HepG2 (cell line): ENCODE results near the gene CALY. TPM values are rescaled to one million over a fixed set of nuclear protein-coding genes. Genes with fewer than 3 reads are reported as not detected.

Experiments used
- ARNTL ChIP-seq: sonication (generic); formaldehyde crosslinking; IDR thresholded peaks from 2 replicates; pipeline ENCODE4 v1.4.0; 2020; ENCODE audit warnings: mild to moderate bottlenecking, missing genetic modification reagents
- CEBPG ChIP-seq: IDR thresholded peaks from 2 replicates; pipeline ENCODE4 v1.6.1; 2016
- FOXK1 ChIP-seq: sonication (generic); formaldehyde crosslinking; IDR thresholded peaks from 2 replicates; pipeline ENCODE4 v1.4.0; 2020; ENCODE audit warnings: low read depth, missing genetic modification reagents, borderline replicate concordance
- GATA4 ChIP-seq: sonication (generic); IDR thresholded peaks from 2 replicates; pipeline ENCODE4 v1.6.1; 2016; ENCODE audit warnings: antibody characterized with exemption, low read depth, borderline replicate concordance
- HOXA9 ChIP-seq: sonication (generic); formaldehyde crosslinking; IDR thresholded peaks from 2 replicates; pipeline ENCODE4 v1.8.1; 2022; ENCODE audit warnings: missing genetic modification reagents, mild to moderate bottlenecking, moderate library complexity, borderline replicate concordance
- KLF9 ChIP-seq: IDR thresholded peaks from 2 replicates; pipeline ENCODE4 v1.6.1; 2016; ENCODE audit warnings: low read depth
- MEIS2 ChIP-seq: sonication (generic); formaldehyde crosslinking; IDR thresholded peaks from 2 replicates; pipeline ENCODE4 v1.9.0; 2021; ENCODE audit warnings: mild to moderate bottlenecking, missing genetic modification reagents
- NCOR1 ChIP-seq: fragments of 200-600 bp; sonication (generic); IDR thresholded peaks from 2 replicates; pipeline ENCODE4 v1.7.0; 2017; ENCODE audit warnings: antibody characterized with exemption, low read length, borderline replicate concordance
- NFATC3 ChIP-seq: sonication (generic); formaldehyde crosslinking; IDR thresholded peaks from 2 replicates; pipeline ENCODE4 v1.5.1; 2020; ENCODE audit warnings: mild to moderate bottlenecking, missing genetic modification reagents
- NFIC ChIP-seq: IDR thresholded peaks from 2 replicates; pipeline ENCODE4 v1.6.1; 2012; ENCODE audit warnings: mild to moderate bottlenecking, low read length, inconsistent platforms
- NFKBIZ ChIP-seq: IDR thresholded peaks from 2 replicates; pipeline ENCODE4 v1.6.1; 2018; ENCODE audit warnings: missing genetic modification reagents, missing compliant biosample characterization
- PLRG1 ChIP-seq: fragments of 450-650 bp; conservative IDR thresholded peaks from 2 replicates; pipeline ENCODE4 v1.6.1; 2016
- SOX5 ChIP-seq: IDR thresholded peaks from 2 replicates; pipeline ENCODE4 v1.6.1; 2016; ENCODE audit warnings: borderline replicate concordance
- TBX2 ChIP-seq: sonication (generic); formaldehyde crosslinking; IDR thresholded peaks from 2 replicates; pipeline ENCODE4 v1.5.0; 2020; ENCODE audit warnings: missing genetic modification reagents, mild to moderate bottlenecking, borderline replicate concordance
- TCF7 ChIP-seq: sonication (generic); IDR thresholded peaks from 2 replicates; pipeline ENCODE4 v1.6.1; 2016; ENCODE audit warnings: antibody characterized with exemption, low read depth
- TFE3 ChIP-seq: IDR thresholded peaks from 2 replicates; pipeline ENCODE4 v1.6.1; 2016
- ZNF780A ChIP-seq: sonication (generic); formaldehyde crosslinking; IDR thresholded peaks from 2 replicates; pipeline ENCODE4 v1.8.0; 2022; ENCODE audit warnings: mild to moderate bottlenecking, missing genetic modification reagents, moderate library complexity
- ZZZ3 ChIP-seq: sonication (generic); formaldehyde crosslinking; IDR thresholded peaks from 2 replicates; pipeline ENCODE4 v1.4.0; 2020; ENCODE audit warnings: missing genetic modification reagents, mild to moderate bottlenecking, borderline replicate concordance
- polyA plus RNA-seq, 8 experiments: library from polyadenylated mRNA; depleted of rRNA in 3 of 8; stranded (reverse) in 7 of 8; unstranded in 1 of 8; fragments of >200 nt; fragmentation: Illumina TruSeq in 4 of 8; extraction: Trizol in 4 of 8; gene quantifications; 2 replicates each; pipeline versions ENCODE4 v1.2.1 to v1.2.3, GENCODE V29; 2011 to 2016; ENCODE audit warnings: low read depth in 4 of 8, missing spikeins in 1 of 8, mixed read lengths in 1 of 8; ENCODE audit not compliant: insufficient read depth in 1 of 8
- total RNA-seq, 5 experiments: library from RNA; depleted of rRNA; stranded (reverse); fragments of >200 nt; fragmentation: Illumina TruSeq; extraction: Trizol; gene quantifications; 2 replicates each; pipeline ENCODE4 v1.2.3, GENCODE V29; 2016; ENCODE audit warnings: low read depth in 1 of 5
- TF ChIP-seq, protein P1 (sequence below): IDR thresholded peaks from 2 replicates; pipeline ENCODE4 v1.6.1; 2016; ENCODE audit warnings: low read depth, control low read depth
- TF ChIP-seq, protein P2 (sequence below): sonication (generic); formaldehyde crosslinking; IDR thresholded peaks from 2 replicates; pipeline ENCODE4 v1.5.1; 2020; ENCODE audit warnings: missing genetic modification reagents, mild to moderate bottlenecking, borderline replicate concordance
- TF ChIP-seq, protein P3 (sequence below): sonication (generic); formaldehyde crosslinking; IDR thresholded peaks from 2 replicates; pipeline ENCODE4 v1.5.1; 2020; ENCODE audit warnings: missing genetic modification reagents, mild to moderate bottlenecking, borderline replicate concordance
- TF ChIP-seq, protein P4 (sequence below): sonication (generic); formaldehyde crosslinking; IDR thresholded peaks from 2 replicates; pipeline ENCODE4 v1.4.0; 2020; ENCODE audit warnings: missing genetic modification reagents

Gene CALY
- total and polyA plus RNA-seq, 2 of the 13 experiments (the other 11 are each of a cell fraction or from before 2014, with no cell fraction given): 0.08 TPM; not detected in 1

GRCh38 chr10:133357285-133358161 lies 20.8 kb upstream of the CALY start, which contains the start of gene FUOM (continued):
- TF ChIP-seq ZZZ3 (CRISPR knock-in tag) (no peak), MEIS2 (CRISPR knock-in tag) (no peak), TFE3 (no peak), GATA4 (peak; percentile 38; the same call in 1 of the 2 replicates), NFIC (no peak), KLF9 (CRISPR knock-in tag) (no peak), FOXK1 (CRISPR knock-in tag) (no peak), HOXA9 (CRISPR knock-in tag) (0 out of 2 replicates have a peak, but pooled peaks have one; percentile 9), SOX5 (CRISPR knock-in tag) (no peak), TCF7 (no peak), NFKBIZ (CRISPR knock-in tag) (no peak), PLRG1 (no peak), ZNF780A (CRISPR knock-in tag) (no peak), TBX2 (CRISPR knock-in tag) (peak; percentile 38; the same call in 1 of the 2 replicates), NFATC3 (no peak), NCOR1 (no peak), ARNTL (CRISPR knock-in tag) (no peak), CEBPG (CRISPR knock-in tag) (no peak)
- TF ChIP-seq, protein P1, sequence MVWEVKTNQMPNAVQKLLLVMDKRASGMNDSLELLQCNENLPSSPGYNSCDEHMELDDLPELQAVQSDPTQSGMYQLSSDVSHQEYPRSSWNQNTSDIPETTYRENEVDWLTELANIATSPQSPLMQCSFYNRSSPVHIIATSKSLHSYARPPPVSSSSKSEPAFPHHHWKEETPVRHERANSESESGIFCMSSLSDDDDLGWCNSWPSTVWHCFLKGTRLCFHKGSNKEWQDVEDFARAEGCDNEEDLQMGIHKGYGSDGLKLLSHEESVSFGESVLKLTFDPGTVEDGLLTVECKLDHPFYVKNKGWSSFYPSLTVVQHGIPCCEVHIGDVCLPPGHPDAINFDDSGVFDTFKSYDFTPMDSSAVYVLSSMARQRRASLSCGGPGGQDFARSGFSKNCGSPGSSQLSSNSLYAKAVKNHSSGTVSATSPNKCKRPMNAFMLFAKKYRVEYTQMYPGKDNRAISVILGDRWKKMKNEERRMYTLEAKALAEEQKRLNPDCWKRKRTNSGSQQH (CRISPR knock-in tag): no peak
- TF ChIP-seq, protein P2, sequence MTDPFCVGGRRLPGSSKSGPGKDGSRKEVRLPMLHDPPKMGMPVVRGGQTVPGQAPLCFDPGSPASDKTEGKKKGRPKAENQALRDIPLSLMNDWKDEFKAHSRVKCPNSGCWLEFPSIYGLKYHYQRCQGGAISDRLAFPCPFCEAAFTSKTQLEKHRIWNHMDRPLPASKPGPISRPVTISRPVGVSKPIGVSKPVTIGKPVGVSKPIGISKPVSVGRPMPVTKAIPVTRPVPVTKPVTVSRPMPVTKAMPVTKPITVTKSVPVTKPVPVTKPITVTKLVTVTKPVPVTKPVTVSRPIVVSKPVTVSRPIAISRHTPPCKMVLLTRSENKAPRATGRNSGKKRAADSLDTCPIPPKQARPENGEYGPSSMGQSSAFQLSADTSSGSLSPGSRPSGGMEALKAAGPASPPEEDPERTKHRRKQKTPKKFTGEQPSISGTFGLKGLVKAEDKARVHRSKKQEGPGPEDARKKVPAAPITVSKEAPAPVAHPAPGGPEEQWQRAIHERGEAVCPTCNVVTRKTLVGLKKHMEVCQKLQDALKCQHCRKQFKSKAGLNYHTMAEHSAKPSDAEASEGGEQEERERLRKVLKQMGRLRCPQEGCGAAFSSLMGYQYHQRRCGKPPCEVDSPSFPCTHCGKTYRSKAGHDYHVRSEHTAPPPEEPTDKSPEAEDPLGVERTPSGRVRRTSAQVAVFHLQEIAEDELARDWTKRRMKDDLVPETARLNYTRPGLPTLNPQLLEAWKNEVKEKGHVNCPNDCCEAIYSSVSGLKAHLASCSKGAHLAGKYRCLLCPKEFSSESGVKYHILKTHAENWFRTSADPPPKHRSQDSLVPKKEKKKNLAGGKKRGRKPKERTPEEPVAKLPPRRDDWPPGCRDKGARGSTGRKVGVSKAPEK (CRISPR knock-in tag): no peak
- TF ChIP-seq, protein P3, sequence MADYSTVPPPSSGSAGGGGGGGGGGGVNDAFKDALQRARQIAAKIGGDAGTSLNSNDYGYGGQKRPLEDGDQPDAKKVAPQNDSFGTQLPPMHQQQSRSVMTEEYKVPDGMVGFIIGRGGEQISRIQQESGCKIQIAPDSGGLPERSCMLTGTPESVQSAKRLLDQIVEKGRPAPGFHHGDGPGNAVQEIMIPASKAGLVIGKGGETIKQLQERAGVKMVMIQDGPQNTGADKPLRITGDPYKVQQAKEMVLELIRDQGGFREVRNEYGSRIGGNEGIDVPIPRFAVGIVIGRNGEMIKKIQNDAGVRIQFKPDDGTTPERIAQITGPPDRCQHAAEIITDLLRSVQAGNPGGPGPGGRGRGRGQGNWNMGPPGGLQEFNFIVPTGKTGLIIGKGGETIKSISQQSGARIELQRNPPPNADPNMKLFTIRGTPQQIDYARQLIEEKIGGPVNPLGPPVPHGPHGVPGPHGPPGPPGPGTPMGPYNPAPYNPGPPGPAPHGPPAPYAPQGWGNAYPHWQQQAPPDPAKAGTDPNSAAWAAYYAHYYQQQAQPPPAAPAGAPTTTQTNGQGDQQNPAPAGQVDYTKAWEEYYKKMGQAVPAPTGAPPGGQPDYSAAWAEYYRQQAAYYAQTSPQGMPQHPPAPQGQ (CRISPR knock-in tag): no peak
- TF ChIP-seq, protein P4, sequence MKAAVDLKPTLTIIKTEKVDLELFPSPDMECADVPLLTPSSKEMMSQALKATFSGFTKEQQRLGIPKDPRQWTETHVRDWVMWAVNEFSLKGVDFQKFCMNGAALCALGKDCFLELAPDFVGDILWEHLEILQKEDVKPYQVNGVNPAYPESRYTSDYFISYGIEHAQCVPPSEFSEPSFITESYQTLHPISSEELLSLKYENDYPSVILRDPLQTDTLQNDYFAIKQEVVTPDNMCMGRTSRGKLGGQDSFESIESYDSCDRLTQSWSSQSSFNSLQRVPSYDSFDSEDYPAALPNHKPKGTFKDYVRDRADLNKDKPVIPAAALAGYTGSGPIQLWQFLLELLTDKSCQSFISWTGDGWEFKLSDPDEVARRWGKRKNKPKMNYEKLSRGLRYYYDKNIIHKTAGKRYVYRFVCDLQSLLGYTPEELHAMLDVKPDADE (CRISPR knock-in tag): no peak
